Stimulated activated naive CD8-positive, alpha-beta T cell treated with anti-CD3 and anti-CD28 coated beads, Interleukin-15, Interleukin-2, amounts not matched to agents 100 U/mL and 50 U/mL, for 24 hours (primary cell): ENCODE data around the gene EIF2B5.

Experiments
- ATAC-seq: fragments of 150-1000 bp; cut with Tn5 transposase; one replicate; pipeline ENCODE4 v1.10.0; 2021
- DNase-seq: peaks from one replicate; pipeline ENCODE4 v3.0.0; 2021

EIF2B5 gene

GRCh38 chr3:184173374-184173722 lies 38.2 kb downstream of the EIF2B5 start:
- DNase-seq (no peak), ATAC-seq (no peak)

- no peak for ATAC-seq
- DNase-seq, result no peak
Observed at GRCh38 chr3:184174284-184174645, 39.1 kb downstream of the EIF2B5 start.

- DNase-seq (peak; percentile 96), ATAC-seq (peak; percentile 97)
Observed at GRCh38 chr3:184174646-184175492, 39.7 kb downstream of the EIF2B5 start, which contains the start of gene AP2M1. TSS of gene AP2M1 (plus strand) at chr3:184174855. CDS start at chr3:184176994, 2,139 bp downstream.

GRCh38 chr3:184175506-184175905 lies 40.3 kb downstream of the EIF2B5 start:
- ATAC-seq (no peak), DNase-seq (no peak)

GRCh38 chr3:184175981-184176376 lies 40.8 kb downstream of the EIF2B5 start:
- ATAC-seq, result no peak
- no peak for DNase-seq

GRCh38 chr3:184176377-184177330 lies 41.5 kb downstream of the EIF2B5 start:
- DNase-seq, result no peak
- ATAC-seq, result no peak

GRCh38 chr3:184177331-184177731 lies 42.2 kb downstream of the EIF2B5 start:
- DNase-seq, result no peak
- no peak for ATAC-seq

GRCh38 chr3:184177767-184178306 lies 42.7 kb downstream of the EIF2B5 start:
- DNase-seq (no peak), ATAC-seq (no peak)

- ATAC-seq (no peak), DNase-seq (no peak)
Observed at GRCh38 chr3:184178521-184179138, 43.5 kb downstream of the EIF2B5 start.

GRCh38 chr3:184180165-184180564 lies 45.0 kb downstream of the EIF2B5 start:
- no peak for ATAC-seq
- DNase-seq, result no peak

- DNase-seq (no peak), ATAC-seq (no peak)
Observed at GRCh38 chr3:184181596-184181995, 46.4 kb downstream of the EIF2B5 start.

- no peak for DNase-seq
- ATAC-seq, result no peak
Observed at GRCh38 chr3:184183679-184184078, 48.5 kb downstream of the EIF2B5 start.

- DNase-seq (no peak), ATAC-seq (no peak)
Observed at GRCh38 chr3:184184546-184185230, 49.5 kb downstream of the EIF2B5 start.

- DNase-seq (peak; percentile 100), ATAC-seq (peak; percentile 93)
Observed at GRCh38 chr3:184185461-184186183, 50.5 kb downstream of the EIF2B5 start.

GRCh38 chr3:184186184-184186901 lies 51.2 kb downstream of the EIF2B5 start, which contains the start of gene ABCF3:
TSS of gene ABCF3 (plus strand) at chr3:184186199. CDS start at chr3:184186208, 9 bp downstream.
- ATAC-seq, result peak; percentile 10
- DNase-seq, result no peak

GRCh38 chr3:184186902-184187207 lies 51.7 kb downstream of the EIF2B5 start:
- ATAC-seq, result no peak

GRCh38 chr3:184188080-184188479 lies 52.9 kb downstream of the EIF2B5 start:
- ATAC-seq (no peak), DNase-seq (no peak)

More at GRCh38 chr3:184186902-184187207, 51.7 kb downstream of the EIF2B5 start:
- no peak for DNase-seq

- ATAC-seq (no peak), DNase-seq (no peak)
Observed at GRCh38 chr3:184189421-184189820, 54.3 kb downstream of the EIF2B5 start.

GRCh38 chr3:184192889-184193288 lies 57.7 kb downstream of the EIF2B5 start:
- DNase-seq (no peak), ATAC-seq (no peak)

- DNase-seq, result no peak
- no peak for ATAC-seq
Observed at GRCh38 chr3:184193991-184194539, 58.9 kb downstream of the EIF2B5 start.
